ENCODE results near the gene KLF15.

The KLF15 gene

DNA sequence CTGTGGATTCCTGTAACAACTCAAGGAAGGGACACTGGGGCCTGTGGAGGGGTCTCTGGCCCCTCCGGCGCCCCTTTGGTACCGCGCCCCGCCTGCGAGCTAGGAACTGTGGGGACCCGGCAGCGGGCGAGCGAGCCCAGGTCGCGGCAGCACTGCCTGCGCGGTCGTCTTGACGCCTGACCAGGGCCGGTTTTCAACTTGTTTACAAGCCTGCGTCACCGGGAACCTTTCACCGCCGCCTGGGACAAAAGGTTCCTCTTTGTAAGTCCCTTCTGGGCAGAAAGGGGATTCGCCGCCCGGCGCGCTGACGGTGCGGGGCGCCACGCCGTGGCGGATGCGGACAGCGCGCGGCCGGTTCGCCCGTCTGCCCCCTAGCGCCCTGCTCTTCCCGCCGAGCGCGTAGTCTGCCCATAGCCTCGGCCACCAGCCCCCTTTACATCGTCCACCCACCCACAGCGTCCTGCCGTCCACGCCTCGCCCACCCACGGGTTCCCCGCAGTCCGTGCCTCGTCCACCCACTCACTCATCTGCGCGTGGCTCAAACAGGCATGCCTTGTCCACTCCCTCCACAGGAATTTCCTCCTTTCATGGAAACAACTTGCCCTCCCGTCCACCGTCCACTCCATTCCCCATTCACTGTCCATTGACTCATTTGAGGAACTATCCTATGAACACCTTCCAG is 32.0 kb upstream of the KLF15 start:
- DNase-seq: peak; percentile 85

DNA sequence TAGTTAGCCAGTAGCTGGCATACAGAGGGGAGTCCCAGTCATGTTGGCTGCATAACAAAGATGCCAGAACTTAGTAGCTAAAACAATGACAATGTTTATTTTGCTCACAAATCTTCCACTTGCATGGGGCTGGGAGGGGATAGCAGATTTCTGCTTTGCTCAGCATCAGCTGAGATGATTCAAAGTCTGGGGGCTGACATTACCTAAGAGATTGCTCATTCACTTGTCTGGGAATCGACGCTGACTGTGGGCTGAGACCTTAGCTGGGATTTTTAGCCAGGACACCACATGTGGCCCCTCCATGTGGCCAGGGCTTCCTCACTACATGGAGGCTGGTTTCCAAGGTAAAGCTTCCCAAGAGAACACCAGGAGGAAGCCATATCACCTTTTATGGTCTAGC is 24.8 kb upstream of the KLF15 start:
- no peak for DNase-seq

DNA sequence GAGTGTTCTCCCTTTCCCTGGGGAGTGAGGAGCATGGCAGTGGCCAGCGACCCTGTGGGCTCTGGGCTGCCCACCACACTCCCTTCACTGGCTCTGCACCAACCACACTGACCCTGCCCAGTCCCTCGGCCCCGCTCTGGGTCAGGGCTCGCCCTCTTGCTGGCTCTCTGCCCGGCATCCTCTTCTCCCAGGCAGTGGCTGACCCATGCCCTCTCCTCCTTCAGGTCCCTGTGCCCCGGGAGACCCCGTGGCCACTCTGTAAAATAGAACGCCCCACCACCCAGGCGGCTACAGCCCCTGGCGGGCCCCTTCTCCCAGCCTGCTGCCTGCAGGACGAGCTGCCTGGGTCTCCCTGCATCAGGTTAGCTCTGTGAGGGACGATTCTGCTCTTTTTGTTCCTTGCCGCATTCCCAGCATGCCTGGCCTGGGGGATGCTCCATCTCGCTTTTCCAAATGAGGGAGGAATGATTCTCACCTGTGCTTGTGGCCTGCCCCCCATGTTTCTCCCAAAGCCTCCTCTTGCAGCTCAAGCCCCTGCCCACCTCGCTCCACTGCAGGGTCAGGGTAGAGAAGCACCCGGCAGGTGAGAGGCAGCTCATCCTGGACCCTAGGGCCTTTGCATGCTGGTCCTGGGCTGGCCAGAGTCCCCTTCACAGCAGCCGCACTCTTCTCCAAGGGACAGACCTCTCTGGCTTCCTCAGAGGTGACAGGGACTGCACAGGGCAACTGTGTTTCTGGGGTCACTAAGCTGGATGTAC is 23.0 kb upstream of the KLF15 start:
- DNase-seq: no peak

DNA sequence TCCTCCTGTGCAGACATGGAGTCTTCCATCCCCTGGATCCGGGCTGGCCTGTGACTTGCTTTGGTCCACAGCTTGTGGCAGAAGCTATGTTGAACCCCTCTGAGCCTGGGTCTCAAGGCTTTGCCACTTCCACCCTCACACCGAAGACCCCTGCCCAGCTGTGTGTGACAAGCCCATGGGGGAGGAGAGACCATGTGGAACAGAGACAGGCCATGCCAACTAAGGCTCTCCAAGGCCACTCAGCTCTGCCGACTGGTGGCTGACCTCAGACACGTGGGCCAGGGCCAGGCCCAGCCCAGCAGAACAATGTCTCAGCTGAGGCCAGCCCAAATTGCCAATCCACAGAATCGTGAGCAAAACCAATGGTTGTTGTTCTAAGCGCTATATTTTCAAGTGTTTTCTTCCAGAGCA is 21.1 kb upstream of the KLF15 start:
- DNase-seq: no peak

DNA sequence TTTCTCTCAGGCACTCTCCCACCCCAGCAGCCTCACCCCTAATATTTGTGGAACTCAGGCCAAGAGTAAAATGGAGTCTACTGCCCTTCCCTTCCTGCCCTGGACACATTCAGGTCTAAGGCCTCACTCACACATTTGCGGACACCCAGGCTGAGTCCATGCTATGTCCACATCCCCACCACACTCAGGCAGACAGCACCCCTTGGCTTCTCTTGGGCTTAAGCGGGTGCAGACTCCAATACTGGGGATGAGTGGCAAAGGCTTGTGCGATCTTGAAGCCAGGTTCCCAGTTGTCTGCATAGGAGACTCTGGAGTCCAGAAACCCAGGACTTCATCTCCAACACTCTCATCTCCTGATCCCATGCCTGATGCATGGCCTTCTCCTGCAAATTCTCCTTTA is 20.0 kb upstream of the KLF15 start:
- no peak for DNase-seq

DNA sequence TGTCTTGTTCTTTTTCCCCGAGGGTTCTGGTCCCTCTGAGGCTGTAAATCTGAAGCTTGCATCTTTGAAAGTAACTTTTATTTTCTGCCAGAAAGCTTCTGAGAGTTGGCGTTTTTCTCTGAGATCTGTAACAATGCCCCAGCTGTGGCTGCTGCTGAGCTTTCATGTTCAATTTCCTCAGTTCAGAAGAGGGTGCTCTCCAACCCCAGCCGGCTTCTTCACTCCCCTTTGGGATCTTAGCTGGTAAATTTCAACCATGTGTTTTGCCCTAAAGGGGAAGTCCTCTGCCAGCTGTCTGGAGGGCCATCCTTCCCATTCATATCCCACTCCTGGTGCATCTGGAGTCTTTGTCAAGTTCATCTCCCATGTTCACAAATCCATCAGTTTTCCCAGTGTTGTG is 19.2 kb upstream of the KLF15 start:
- no peak for DNase-seq

DNA sequence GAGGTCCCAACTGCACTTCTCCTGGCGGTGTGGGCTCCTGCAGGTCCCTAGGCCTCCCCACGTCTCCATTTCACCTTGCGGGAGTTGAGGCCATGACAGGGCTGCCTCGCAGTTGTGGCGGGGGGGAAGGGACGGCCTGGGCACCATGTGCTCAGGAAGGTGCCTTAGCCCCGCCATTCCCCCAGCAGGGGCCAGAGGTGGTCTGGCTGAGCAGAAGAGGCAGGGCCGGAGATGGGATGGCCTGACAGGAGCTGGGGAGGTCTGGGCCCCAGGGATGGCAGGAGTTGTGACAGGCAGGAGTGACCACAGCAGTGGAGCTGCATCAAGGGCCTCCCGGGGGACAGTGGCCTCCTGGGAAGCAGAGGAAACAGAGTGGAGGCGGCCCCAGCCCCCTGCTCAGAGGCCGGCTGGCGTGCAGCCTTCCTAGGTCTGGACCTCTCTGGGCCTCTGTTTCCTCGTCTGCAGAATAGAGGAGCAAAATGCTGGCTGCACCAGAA is 18.7 kb upstream of the KLF15 start:
- DNase-seq: no peak

DNA sequence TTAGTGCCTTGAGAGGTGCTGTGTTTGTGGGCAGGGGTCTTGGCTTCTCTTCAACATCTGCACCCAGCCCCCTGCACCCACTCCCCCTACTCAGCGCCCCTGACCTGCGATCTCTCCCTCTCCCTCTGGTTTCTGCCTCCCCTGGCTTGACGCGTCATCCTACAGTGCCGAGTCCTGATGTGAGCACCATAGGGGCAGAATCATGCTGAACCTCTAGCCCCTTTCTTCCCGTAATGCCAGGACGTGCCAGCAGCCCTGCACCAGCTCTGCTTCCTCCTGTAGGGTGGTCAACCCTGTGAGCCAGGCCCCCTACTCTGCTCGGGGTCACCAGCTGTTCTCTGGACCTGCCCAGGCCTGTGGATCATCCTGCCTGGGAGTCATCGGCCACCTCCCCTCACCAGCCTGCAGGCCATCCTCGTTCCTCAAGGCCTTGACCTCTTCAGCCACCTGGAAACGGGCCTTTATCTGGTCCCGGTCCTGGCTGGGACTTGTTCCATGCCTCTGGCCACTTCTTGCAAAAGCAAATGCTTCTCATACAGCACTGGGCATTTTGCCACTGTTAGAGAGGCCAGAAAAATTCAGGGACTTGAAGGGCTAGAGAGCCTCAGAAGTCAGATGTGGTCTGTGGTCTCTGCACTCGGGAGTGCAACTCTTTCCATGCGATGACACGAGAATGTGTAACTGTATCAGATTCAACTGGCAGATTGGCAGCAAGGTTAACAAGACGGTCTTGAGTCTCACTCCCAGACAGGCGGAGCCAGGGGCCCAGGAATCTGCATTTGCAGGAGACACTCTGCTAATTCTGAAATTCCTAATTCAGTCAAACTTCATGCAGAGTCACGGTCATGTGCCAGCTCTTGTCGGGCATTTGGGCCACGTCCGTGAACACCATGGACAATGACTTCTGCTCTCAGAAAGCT is 16.7 kb upstream of the KLF15 start:
- DNase-seq: no peak

DNA sequence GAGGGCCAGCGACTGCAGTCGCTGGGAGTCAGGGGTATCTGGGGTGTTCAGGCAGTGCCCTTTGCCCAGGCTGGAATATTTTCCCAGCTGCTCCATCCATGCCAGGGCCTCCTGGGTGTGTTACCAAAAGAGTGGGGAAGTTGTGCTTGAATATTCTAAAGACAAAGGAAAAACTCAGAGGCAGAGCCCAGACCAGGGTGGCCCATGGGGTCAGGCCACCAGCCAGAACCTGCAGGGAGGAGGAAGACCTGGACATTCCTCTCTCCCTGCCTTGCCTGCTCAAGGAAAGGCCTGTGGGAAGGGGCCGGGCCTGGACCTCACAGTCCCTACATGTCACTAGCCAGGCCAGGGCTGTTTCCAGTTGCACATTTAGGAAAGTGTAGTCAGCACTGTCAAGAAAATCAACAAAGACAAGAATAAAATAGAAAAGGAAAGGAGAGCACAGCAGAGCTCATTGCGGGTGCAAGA is 16.0 kb upstream of the KLF15 start:
- no peak for DNase-seq

DNA sequence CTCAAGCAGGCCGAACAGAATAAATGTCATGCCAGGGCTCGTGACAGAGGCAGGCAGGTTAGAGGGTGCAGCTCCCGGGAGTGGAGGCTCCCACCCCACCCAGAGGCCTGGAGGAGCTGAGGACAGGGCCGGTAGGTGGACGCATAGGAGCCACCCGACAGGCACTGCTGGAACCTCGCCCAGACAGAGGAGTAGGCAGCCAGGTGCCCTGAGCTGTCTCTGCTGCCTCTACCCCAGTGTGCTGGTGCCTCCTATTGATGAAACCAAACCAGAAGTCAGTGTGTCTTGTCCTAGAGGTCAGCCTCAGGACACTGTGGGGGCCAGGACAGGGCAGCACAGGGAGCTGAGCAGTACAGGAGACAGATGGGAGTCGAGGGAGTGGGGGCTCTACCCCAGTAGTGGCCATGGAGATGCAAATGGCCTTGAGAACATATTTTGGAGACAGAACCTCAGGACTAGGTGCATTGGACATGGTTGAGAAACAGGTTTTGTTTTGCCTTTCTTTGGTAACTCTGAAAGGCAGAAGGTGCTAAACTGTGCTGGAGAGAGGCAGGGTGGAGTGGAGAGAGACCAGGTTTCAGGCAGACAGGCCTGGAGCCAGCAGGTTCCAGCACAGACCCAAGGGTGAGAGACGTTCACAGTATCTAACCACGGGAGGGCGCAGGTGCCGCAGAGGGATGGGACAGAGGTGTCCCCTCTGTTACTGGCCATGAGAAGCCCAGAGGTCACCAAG is 15.4 kb upstream of the KLF15 start:
- DNase-seq: no peak

DNA sequence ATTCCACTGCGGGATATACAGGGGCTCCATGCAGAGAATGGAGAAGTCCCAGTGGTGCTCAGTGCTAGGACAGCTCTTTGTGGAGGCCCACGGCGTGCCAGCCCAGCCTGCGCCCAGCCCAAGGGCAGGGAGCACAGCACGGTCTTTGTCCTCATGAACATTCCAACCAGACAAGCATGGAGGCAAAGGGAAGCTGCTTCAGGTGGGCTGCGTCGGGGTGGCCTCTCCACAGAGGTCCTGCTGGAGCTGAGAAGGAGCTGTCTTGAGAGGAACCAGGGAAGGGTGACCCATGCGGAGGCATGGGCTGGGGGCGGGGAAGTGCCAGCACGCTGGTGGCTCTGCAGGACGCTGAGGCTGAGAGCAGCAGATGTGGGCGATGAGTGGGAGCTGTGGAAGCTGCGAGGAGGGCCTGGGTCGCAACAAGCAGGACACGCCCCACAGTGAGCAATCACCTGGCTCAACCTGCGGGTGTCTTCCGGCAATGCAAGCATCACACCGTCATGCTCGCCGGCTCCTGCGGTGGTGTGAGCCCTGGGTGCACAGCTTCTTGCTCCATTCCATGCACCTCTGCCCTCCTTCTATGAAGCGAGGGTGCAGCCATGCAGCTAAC is 14.0 kb upstream of the KLF15 start:
- no peak for DNase-seq

DNA sequence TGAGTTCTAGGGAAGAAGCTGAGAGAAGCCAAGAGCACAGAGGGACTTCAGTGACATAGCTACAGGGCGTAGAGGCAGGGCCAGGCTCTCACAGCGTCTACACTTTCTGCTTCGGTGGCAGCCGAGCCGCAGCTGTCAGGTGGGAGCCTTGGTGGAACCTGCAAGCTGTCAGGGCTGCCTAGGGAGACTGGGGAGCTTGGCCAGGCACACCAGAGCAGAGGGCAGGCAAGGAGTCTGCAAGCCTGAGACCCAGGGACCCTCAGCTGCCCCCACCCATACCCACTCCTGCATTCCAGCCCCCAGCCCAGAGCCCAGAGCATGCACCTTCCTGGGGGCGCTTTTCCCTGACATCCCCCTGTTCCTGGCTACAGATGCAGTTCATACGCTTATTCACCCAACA is 13.4 kb upstream of the KLF15 start:
- no peak for DNase-seq

DNA sequence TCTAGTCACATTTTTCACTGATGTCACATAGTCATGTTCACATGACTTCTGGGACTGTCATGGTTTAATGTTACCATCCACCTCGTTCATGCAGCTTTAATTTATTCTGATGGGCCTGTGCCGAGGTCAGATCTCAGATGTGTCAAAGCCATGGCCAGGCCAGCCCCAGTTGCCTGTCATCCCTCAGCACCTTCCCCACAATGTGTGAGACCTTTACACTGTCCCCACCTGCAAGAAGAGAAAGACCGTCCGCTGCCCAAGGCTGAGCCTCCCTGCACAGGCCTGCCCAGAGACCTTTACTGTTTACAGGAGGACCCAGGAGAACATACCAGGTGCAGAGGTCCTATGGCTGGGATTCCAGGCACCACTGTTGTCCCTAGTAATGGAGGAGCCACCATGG is 12.8 kb upstream of the KLF15 start:
- no peak for DNase-seq

DNA sequence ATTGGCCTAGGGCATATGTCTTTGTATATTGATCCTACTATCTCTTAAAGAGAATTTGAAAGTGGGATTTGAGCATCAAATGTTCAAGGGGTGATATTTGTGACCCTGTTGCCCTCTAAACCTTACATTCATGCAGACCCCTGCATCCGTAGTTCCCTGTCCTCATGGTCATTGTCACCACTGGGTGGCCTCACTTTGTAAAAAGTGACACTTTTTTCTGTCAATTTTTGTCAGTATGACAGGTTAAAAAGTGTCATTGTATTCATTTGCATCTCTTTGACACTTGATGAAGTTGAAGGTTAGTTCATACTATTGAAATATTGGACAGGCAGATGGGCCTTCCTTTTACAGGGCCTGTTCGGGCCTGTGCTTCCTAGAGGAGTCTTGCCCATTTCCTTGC is 12.3 kb upstream of the KLF15 start:
- DNase-seq: no peak

DNA sequence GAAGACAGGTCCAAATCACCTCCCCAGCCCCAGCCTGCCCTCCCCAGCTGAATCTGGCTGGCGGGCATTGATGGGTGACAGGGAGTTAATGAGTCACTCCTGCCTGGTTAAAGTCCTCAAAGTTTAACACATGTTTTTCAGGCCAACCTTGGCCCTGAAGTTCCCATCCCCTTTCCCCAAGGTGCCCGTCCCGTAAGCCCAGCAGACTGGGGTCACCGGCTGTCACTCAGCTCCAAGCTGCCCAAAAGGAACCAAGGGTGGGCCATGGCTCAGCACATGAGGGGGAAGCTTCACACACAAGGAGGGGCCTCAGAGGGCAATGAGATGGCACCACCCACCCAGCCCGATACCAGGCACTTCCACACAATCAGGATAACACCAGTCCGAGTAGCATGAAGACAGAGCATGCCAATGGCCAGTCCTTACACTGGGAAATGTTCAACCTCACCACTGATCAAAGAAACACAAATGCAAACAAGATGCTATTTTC is 10.2 kb upstream of the KLF15 start:
- no peak for DNase-seq

DNA sequence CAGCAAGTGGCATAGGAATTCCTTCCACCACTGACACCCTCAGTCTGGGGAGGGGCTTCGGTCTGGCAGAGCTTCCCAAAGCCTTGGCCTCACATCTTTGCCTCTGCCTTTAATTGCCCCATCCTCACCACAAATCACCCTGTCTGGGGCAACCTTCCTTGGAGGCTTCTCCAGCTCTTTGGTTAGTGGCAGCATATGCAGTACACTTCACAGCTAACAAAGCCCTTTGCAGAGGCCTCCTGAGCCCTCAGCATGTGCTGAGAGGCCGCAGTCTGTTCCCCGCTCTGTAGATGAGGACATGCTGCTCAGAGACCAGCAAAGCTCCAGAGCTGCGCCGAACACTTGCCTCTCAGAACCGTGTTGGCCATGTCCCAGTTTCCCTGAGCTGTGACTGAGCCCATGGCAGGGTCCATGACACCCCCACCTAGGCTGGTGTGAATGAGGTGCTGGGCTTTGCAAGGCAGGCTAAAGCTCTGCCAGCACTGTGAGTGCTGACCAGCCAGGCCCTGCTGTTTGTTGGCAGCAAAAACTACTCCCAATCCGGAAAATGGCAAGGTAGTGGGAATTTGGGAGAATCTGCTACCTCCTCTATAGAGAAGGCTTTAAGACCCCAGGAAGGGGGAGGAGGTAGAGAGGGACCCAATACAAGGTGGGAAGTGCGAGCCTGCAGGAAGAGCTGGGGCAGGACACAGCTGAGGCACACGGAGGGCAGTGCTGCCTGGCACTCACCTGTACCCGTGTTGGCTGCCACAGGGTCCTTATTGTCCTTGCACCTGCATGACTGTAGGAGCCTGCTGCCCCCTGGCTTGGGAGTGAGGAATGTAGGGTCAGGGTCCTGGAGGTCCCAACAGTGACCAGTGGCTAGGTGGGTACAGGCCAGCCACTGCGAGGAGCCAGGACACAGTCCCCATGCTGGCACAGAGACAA is 8.4 kb upstream of the KLF15 start:
- DNase-seq: no peak

DNA sequence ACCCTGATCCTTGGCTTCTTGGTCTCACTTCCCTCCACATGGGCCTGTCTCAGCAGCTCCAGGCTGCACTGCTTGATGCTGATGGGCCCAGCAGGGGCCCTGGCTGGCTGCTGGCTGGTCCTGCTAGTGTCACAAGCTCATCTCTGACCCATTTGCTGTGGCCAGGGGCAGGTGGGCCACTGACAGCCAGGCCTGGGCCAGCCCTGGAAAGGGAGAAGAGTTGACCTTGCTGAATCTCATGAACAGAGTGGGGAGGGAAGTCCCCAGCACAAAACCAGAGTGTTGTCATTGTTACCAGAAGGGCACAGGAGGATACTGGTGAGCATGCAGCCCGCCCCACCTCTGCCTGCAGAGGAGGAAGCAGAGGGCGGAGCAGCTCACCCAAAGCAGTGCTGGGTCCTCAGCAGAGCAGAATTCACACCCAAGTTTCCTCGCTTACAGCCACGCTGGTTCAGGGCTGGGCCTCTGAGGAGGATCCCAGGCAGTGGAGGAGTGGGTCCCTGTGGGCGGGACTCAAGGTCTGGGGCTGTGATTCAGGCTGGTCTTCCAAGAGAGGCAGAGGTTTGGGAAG is 7.6 kb upstream of the KLF15 start:
- no peak for DNase-seq

DNA sequence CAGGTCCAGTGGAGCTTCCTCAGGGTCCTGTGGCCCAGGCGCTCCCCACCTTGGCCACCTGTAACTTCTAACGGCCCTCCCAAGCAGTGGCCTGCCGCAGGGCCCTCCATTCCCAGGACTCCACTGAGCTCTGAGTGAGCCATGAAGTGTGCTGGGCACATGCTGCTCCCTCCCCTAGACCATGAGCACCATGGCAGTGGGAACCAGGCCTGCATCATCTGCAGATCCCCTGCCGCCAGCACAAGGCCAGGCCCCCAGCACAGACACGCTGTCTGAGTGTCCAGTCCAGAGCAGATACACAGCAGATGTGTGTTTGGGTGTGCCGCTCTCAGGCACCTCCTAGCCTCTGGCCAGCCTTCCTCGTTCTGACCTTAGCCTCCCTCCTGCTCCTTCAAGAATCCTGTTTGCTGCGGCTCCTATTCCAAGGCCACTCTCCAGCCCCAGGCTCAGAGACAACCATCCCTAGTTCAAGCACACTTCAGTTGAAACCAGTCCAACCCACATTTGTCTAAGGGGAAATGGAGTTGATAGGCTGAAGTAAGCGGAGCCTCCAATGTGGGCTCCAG is 7.0 kb upstream of the KLF15 start:
- no peak for DNase-seq

DNA sequence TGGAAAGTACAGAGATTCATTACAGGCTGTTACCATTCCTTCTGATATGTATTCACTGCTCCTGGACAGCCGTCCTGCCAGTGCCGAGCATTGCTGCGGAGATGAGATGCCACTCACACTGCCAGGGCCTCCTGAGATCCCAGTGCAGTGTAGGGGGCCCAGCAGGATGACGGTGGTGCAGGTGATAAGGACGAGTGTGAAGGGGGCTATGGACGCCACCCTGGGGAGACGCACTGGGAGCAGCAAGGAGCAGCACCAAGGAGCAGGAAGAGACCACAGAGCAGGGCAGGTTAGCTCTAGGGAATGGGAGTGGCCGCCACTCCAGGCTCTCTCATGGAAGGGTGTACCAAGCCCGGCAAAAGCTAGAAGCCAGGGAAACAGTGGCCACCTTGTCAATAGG is 4.0 kb upstream of the KLF15 start:
- no peak for DNase-seq

DNA sequence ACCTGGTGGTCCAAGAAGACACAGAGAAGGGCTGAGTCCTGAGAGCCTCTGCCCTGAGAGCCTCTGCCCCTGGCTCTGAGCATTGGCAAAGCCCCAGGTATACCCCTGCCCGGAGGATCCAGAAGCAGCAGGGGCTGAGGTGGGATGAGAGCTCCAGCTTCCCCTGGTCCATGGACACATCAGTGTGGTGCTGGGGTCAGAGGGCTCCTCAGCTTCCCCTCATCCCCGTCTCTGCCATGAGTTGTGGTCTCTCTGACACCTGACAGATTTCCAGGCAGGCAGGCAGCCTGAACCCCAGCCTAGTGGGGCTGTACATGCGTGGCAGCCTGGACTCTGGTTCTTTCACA is 3.5 kb upstream of the KLF15 start:
- DNase-seq: no peak

All from hematopoietic multipotent progenitor cell treated with erythropoietin and hydrocortisone succinate and interleukin-3 and kit ligand, for 6 days (in vitro differentiated cells).